GM12878 (cell line): ENCODE data around the gene FAM177B. TPM values are rescaled to one million over a fixed set of nuclear protein-coding genes. Genes with fewer than 3 reads are reported as not detected.

Experiments
- ATAC-seq: fragments of 200-7000 bp; cut with Tn5 transposase; 3 replicates; pipeline ENCODE4 v1.9.1; 2020; ENCODE audit warnings: mild to moderate bottlenecking, moderate library complexity
- BruUV-seq: library from RNA; stranded (reverse); fragments of 400-500 nt; replicated peaks from 2 replicates; lab custom pipeline; 2021; lab: Mats Ljungman, UMichigan
- CTCF ChIA-PET: fragments of 300-600 bp; sonication (Branson Sonifier 250); formaldehyde crosslinking; extraction: SDS; loops from one replicate; lab custom pipeline; 2021; ENCODE audit warnings: inconsistent platforms; lab: Yijun Ruan, JAX
- POLR2A ChIA-PET: fragments of 350-600 bp; formaldehyde crosslinking; extraction: SDS; loops from one replicate; lab custom pipeline; 2021; ENCODE audit warnings: inconsistent platforms; lab: Charles Lee
- RAD21 ChIA-PET: fragments of 300-600 bp; sonication (Branson Sonifier 250); formaldehyde crosslinking; loops from one replicate; lab custom pipeline; 2023; ENCODE audit warnings: antibody characterized with exemption; ENCODE audit not compliant: unreplicated experiment; lab: Charles Lee
- SMC1A ChIA-PET: fragments of 300-600 bp; sonication (Branson Sonifier 250); formaldehyde crosslinking; loops from one replicate; lab custom pipeline; 2023; ENCODE audit not compliant: unreplicated experiment, uncharacterized antibody; lab: Charles Lee
- DNase-seq: peaks from one replicate; pipeline ENCODE4 v3.0.0-alpha.2; 2011; ENCODE audit warnings: low read depth, low spot score
- FAIRE-seq: peaks from 3 replicates; lab custom pipeline; 2011; peaks lifted over from hg19 to GRCh38; lab: Jason Lieb, UNC
- H2AFZ ChIP-seq: 2 replicates; pipeline ENCODE4 v1.6.0; 2011; ENCODE audit warnings: low read depth, low read length, control low read depth; ENCODE audit not compliant: control insufficient read depth
- H3K27ac ChIP-seq: 2 replicates; pipeline ENCODE4 v1.5.1; 2011; ENCODE audit warnings: control low read depth; ENCODE audit not compliant: control insufficient read depth, insufficient read depth
- H3K27me3 ChIP-seq, 2 experiments: replicated peaks in 1 of 2; 2 replicates each; pipeline versions ENCODE4 v1.6.0 to v1.6.1; 2011; ENCODE audit warnings: low read length in 1 of 2; ENCODE audit not compliant: control insufficient read depth in 2 of 2, insufficient read depth in 2 of 2
- H3K36me3 ChIP-seq, 2 experiments: 2 replicates each; pipeline ENCODE4 v1.5.1; 2011; ENCODE audit warnings: low read length in 1 of 2; ENCODE audit not compliant: control insufficient read depth in 2 of 2, insufficient read depth in 2 of 2
- H3K4me1 ChIP-seq: 2 replicates; pipeline ENCODE4 v1.6.1; 2011; ENCODE audit warnings: mild to moderate bottlenecking, low read length, moderate library complexity, mixed read lengths; ENCODE audit not compliant: control insufficient read depth, insufficient read depth
- H3K4me2 ChIP-seq: 2 replicates; pipeline ENCODE4 v1.6.0; 2011; ENCODE audit warnings: control low read depth; ENCODE audit not compliant: control insufficient read depth, insufficient read depth
- H3K4me3 ChIP-seq: fragments of 200-600 bp; sonication (generic); 2 replicates; pipeline ENCODE4 v1.5.1; 2016
- H3K79me2 ChIP-seq: 2 replicates; pipeline ENCODE4 v1.6.0; 2011; ENCODE audit warnings: low read length; ENCODE audit not compliant: control insufficient read depth, insufficient read depth
- H3K9ac ChIP-seq: 2 replicates; pipeline ENCODE4 v1.8.0; 2011; ENCODE audit warnings: low read length, control low read depth, mixed read lengths; ENCODE audit not compliant: control insufficient read depth, insufficient read depth
- H3K9me3 ChIP-seq: replicated peaks from 3 replicates; pipeline ENCODE4 v1.5.1; 2011; ENCODE audit warnings: mild to moderate bottlenecking, low read length; ENCODE audit not compliant: control insufficient read depth, insufficient read depth
- H4K20me1 ChIP-seq: 2 replicates; pipeline ENCODE4 v1.6.0; 2011; ENCODE audit not compliant: control insufficient read depth, insufficient read depth
- BACH1 ChIP-seq: fragments of 450-650 bp; IDR thresholded peaks from 2 replicates; pipeline ENCODE4 v1.6.1; 2017; ENCODE audit warnings: mild to moderate bottlenecking, borderline replicate concordance
- BMI1 ChIP-seq: fragments of 450-650 bp; IDR thresholded peaks from 2 replicates; pipeline ENCODE4 v1.6.1; 2016; ENCODE audit warnings: mild to moderate bottlenecking, moderate library complexity, borderline replicate concordance
- BRCA1 ChIP-seq: IDR thresholded peaks from 2 replicates; pipeline ENCODE4 v1.6.1; 2011; ENCODE audit warnings: low read depth, low read length, improper control_type of control experiment
- EGR1 ChIP-seq, 2 experiments: IDR thresholded peaks; 1 replicate in 1 of 2; 2 replicates in 1 of 2; pipeline ENCODE4 v1.6.1; 2011 to 2012; ENCODE audit warnings: low read depth in 2 of 2, low read length in 2 of 2, borderline replicate concordance in 1 of 2, mild to moderate bottlenecking in 1 of 2, moderate library complexity in 1 of 2
- NR2C1 ChIP-seq: fragments of 450-650 bp; IDR thresholded peaks from 2 replicates; pipeline ENCODE4 v1.6.1; 2017; ENCODE audit warnings: antibody characterized with exemption, mild to moderate bottlenecking, moderate library complexity
- POLR2AphosphoS2 ChIP-seq: IDR thresholded peaks from 2 replicates; pipeline ENCODE4 v1.6.1; 2011; ENCODE audit warnings: low read depth, mild to moderate bottlenecking, low read length, improper control_type of control experiment, moderate library complexity
- POU2F2 ChIP-seq: IDR thresholded peaks from 3 replicates; pipeline ENCODE4 v1.6.1; 2011; ENCODE audit warnings: low read depth, mild to moderate bottlenecking, low read length, borderline replicate concordance
- RAD51 ChIP-seq: fragments of 450-650 bp; IDR thresholded peaks from 2 replicates; pipeline ENCODE4 v1.6.1; 2016; ENCODE audit warnings: moderate library complexity, mild to moderate bottlenecking, inconsistent platforms
- RELA ChIP-seq: fragments of 450-650 bp; IDR thresholded peaks from 2 replicates; pipeline ENCODE4 v1.8.0; 2014; ENCODE audit warnings: borderline replicate concordance; ENCODE audit not compliant: partially characterized antibody
- SIN3A ChIP-seq: IDR thresholded peaks from 2 replicates; pipeline ENCODE4 v1.6.1; 2012; ENCODE audit warnings: low read depth, low read length, improper control_type of control experiment
- TCF7 ChIP-seq: IDR thresholded peaks from 2 replicates; pipeline ENCODE4 v1.6.1; 2014; ENCODE audit warnings: antibody characterized with exemption, borderline replicate concordance
- ZBTB11 ChIP-seq: fragments of 450-650 bp; formaldehyde crosslinking; IDR thresholded peaks from 2 replicates; pipeline ENCODE4 v1.5.0; 2022; ENCODE audit warnings: mild to moderate bottlenecking, missing genetic modification characterization
- WGBS: methylation state at CpG from one replicate; pipeline ENCODE4 v1.1.6; 2016; ENCODE audit warnings: low lambda C conversion rate; ENCODE audit not compliant: insufficient replicate concordance, insufficient coverage; ENCODE audit errors: missing lambda C conversion rate; 5-methylcytosine and 5-hydroxymethylcytosine counted together
- in situ Hi-C: fragments of 300-500 bp; cut with MboI; formaldehyde crosslinking; loops from 9 replicates; pipeline ENCODE4 v1.14.3; 2018; ENCODE audit warnings: mixed read lengths
- intact Hi-C: fragments of 100-400 bp; cut with micrococcal nuclease; formaldehyde crosslinking; loops from one replicate; pipeline ENCODE4 v1.14.2; 2022; ENCODE audit not compliant: unreplicated experiment
- polyA plus RNA-seq, 11 experiments: library from polyadenylated mRNA; depleted of rRNA in 4 of 11; unstranded in 6 of 11; stranded (reverse) in 5 of 11; fragments of >200 nt; fragmentation: Nextera tagmentation in 4 of 11; fragmentation: Illumina TruSeq in 1 of 11; extraction: Ambion mirVana in 4 of 11; extraction: Trizol in 1 of 11; gene quantifications; 1 replicate in 1 of 11; 2 replicates in 10 of 11; pipeline versions ENCODE4 v1.2.1 to v1.2.3, GENCODE V29; 2011 to 2016; ENCODE audit warnings: inconsistent platforms in 2 of 11, missing spikeins in 2 of 11, low read depth in 1 of 11
- total RNA-seq, 4 experiments: library from RNA; depleted of rRNA in 3 of 4; stranded (reverse); fragments of >200 nt in 3 of 4; fragmentation: Illumina TruSeq in 1 of 4; extraction: Trizol in 1 of 4; gene quantifications; 2 replicates each; pipeline versions ENCODE4 v1.2.1 to v1.2.3, GENCODE V29; 2013 to 2021
- TF ChIP-seq, protein P1 (sequence below): fragments of 450-650 bp; IDR thresholded peaks from 2 replicates; pipeline ENCODE4 v1.6.1; 2017; ENCODE audit warnings: low read depth, mild to moderate bottlenecking, moderate library complexity

FAM177B gene
- total and polyA plus RNA-seq, 10 of the 15 experiments (the other 5 are each of a cell fraction or from before 2014, with no cell fraction given): 0.06 TPM; not detected in 9

- no peak for TF ChIP-seq EGR1 (IDR thresholded peaks at IDR 0.05; ENCODE audit: borderline replicate concordance in 1 of 2, low read depth in 2 of 2, low read length in 2 of 2)
Measured at GRCh38 chr1:222697203-222697602, 39.8 kb upstream of the FAM177B start (continued).

GRCh38 chr1:222697826-222698225, 39.2 kb upstream of the FAM177B start:
- CTCF ChIA-PET: interaction anchor here (0.6 to 1.4 kb wide), 4 partner anchors 12 to 692 kb away, joined by 3 to 5 read pairs (median 4); partner anchors contain the start of genes AIDA and BROX
- RAD21 ChIA-PET: no interaction called here
- H3K27me3 ChIP-seq: no peaks in the 10 kb centered on the region
- no peaks in the 10 kb centered on the region for H3K4me1 ChIP-seq
- H3K27ac ChIP-seq: no peak overlapping the region
- H3K9me3 ChIP-seq: no peaks in the 10 kb centered on the region
- no peak overlapping the region for H2AFZ ChIP-seq
- no peak for TF ChIP-seq BACH1
- no peak for TF ChIP-seq RAD51
- TF ChIP-seq ZBTB11 (CRISPR knock-in tag): no peak
- no peak for TF ChIP-seq BRCA1
- TF ChIP-seq POU2F2: no peak
- TF ChIP-seq SIN3A: no peak
- no peak for TF ChIP-seq BMI1
- TF ChIP-seq, protein P1, sequence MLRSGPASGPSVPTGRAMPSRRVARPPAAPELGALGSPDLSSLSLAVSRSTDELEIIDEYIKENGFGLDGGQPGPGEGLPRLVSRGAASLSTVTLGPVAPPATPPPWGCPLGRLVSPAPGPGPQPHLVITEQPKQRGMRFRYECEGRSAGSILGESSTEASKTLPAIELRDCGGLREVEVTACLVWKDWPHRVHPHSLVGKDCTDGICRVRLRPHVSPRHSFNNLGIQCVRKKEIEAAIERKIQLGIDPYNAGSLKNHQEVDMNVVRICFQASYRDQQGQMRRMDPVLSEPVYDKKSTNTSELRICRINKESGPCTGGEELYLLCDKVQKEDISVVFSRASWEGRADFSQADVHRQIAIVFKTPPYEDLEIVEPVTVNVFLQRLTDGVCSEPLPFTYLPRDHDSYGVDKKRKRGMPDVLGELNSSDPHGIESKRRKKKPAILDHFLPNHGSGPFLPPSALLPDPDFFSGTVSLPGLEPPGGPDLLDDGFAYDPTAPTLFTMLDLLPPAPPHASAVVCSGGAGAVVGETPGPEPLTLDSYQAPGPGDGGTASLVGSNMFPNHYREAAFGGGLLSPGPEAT: no peak
- no peak for TF ChIP-seq RELA
- no peak for TF ChIP-seq NR2C1
- TF ChIP-seq TCF7: no peak
- no peak for TF ChIP-seq POLR2AphosphoS2
- no peak overlapping the region for H3K9ac ChIP-seq
- H3K4me3 ChIP-seq: no peak overlapping the region
- BruUV-seq: no TSS peak
- FAIRE-seq: no peak
- 98% methylated on average over 2 of the region's 2 CpGs for WGBS
- H3K36me3 ChIP-seq: 0 out of 4 replicates have a peak, but pooled peaks cover 0 to 4% of the 10 kb centered on the region in 2 experiments
- POLR2A ChIA-PET: interaction anchor here (1.3 kb wide), 1 partner anchor 14 kb away, joined by 5 read pairs; no protein-coding TSS in a partner anchor
- no peak overlapping the region for H3K4me2 ChIP-seq
- H3K79me2 ChIP-seq: no peaks in the 10 kb centered on the region
- SMC1A ChIA-PET: interaction anchor here (1.2 to 1.3 kb wide), 2 partner anchors 8 to 15 kb away, joined by 3 to 4 read pairs; partner anchors contain the start of genes AIDA and BROX
- intact Hi-C loops: loop anchor here (2.0 kb wide), 1 partner anchor 19 kb away; no protein-coding TSS in a partner anchor
- no peak for ATAC-seq
- in situ Hi-C loops: no loop called here
- no peaks in the 10 kb centered on the region for H4K20me1 ChIP-seq
- no peak for DNase-seq
